ENCODE results near the gene ZDHHC8. TPM values are rescaled to one million over a fixed set of nuclear protein-coding genes. Genes with fewer than 3 reads are reported as not detected.

The ZDHHC8 gene
- total RNA-seq, 1 experiment from 2014 or later: 39.9 TPM

DNA sequence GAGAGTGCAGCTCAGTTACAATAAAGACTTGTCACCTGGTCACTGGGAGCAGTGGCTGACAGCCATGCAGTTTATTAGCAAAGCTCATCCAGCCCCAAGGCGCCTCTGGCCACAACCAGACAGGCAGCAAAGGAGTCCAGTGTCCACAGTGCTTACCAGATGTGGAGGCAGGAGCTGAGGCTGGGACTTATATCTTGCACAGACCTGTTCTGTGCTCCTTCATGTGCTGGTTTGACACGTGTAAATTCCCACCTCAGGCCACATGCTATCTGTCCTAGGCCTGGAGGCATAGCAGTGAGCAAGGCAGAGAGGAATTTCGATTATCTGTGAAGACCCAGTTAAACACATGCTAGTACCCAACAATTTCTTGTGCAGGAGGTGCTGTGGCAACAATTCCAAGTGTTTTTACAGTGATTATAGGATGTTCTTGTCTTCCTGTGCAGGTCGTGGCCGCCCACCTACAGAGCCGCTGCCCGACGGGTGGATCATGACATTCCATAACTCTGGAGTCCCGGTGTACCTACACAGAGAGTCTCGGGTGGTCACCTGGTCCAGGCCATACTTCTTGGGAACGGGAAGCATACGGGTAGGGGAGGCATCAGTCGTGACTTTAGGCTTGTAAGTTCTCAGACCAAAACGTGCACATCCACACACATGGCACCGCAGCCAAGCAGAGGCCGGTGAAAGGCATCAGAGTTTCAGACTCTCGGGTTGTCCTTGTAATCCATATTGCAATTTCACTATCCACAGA lies 42.2 kb upstream of the ZDHHC8 start:
- intact Hi-C loops (cut with micrococcal nuclease; ENCODE audit: unreplicated experiment): no loop called here
- Histone ChIP-seq H3K9me3 (no peaks in the 10 kb centered on the region), H3K36me3 (ENCODE audit: control insufficient read depth, insufficient read depth, low read length) (peaks cover 10% of the 10 kb centered on the region), H3K4me1 (no peaks in the 10 kb centered on the region; the same call in 1 of the 2 replicates), H3K4me3 (ENCODE audit: low read depth, low read length) (no peak overlapping the region), H3K27me3 (replicated peaks; ENCODE audit: control insufficient read depth, insufficient read depth, low read length) (no peaks in the 10 kb centered on the region)
- no peaks in the 10 kb centered on the region for H3K4me1 Mint-ChIP-seq (ENCODE audit: low read depth, unreplicated experiment)
- CTCF ChIA-PET: no interaction called here
- TF ChIP-seq, protein P1, sequence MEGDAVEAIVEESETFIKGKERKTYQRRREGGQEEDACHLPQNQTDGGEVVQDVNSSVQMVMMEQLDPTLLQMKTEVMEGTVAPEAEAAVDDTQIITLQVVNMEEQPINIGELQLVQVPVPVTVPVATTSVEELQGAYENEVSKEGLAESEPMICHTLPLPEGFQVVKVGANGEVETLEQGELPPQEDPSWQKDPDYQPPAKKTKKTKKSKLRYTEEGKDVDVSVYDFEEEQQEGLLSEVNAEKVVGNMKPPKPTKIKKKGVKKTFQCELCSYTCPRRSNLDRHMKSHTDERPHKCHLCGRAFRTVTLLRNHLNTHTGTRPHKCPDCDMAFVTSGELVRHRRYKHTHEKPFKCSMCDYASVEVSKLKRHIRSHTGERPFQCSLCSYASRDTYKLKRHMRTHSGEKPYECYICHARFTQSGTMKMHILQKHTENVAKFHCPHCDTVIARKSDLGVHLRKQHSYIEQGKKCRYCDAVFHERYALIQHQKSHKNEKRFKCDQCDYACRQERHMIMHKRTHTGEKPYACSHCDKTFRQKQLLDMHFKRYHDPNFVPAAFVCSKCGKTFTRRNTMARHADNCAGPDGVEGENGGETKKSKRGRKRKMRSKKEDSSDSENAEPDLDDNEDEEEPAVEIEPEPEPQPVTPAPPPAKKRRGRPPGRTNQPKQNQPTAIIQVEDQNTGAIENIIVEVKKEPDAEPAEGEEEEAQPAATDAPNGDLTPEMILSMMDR (IDR thresholded peaks at IDR 0.05; ENCODE audit: insufficient read depth in 1 of 2, low read depth in 1 of 2, low read length in 1 of 2, severe bottlenecking in 1 of 2, unreplicated experiment in 1 of 2): no peak
- H3K27me3 Mint-ChIP-seq (ENCODE audit: insufficient read depth, unreplicated experiment): no peaks in the 10 kb centered on the region
- no TSS peak for BruUV-seq (replicated peaks)
- no peaks in the 10 kb centered on the region for H3K9me3 Mint-ChIP-seq (ENCODE audit: unreplicated experiment)
- H3K4me3 Mint-ChIP-seq (ENCODE audit: unreplicated experiment): no peak overlapping the region
- no peak overlapping the region for H3K27ac Mint-ChIP-seq (ENCODE audit: unreplicated experiment)
- no peak for DNase-seq
- peaks cover 99% of the 10 kb centered on the region for H3K36me3 Mint-ChIP-seq (ENCODE audit: insufficient read depth, unreplicated experiment)
- POLR2A ChIA-PET: no interaction called here

DNA sequence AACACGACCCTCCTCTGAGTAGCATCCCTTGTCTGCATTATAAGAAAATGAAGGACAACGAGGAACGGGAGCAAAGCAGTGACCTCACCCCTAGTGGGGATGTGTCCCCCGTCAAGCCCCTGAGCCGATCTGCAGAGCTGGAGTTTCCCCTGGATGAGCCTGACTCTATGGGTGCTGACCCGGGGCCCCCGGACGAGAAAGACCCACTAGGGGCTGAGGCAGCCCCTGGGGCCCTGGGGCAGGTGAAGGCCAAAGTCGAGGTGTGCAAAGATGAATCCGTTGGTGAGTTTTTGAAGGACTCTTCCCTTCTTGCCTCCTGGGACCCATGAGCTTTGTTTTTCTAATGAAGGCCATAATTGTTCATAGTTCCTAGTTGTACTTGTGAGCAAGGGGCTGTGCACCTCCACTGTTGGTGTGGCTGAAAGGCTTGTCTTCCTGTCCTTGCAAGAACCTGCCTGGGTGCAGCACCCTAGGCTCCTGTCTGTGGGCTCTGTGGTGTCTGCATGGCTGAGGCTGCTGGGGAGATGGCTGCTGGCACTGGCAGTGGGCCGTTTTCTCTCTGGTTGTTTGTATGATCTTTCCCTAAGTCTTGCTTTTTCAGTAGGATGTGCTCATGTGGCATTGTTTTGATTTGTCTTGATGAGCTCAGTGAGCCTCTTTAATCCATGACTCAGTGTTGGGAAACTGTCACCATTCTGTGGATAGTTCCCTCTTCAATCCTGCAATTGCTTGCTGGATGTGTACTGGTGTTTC lies 41.5 kb upstream of the ZDHHC8 start:
- Histone ChIP-seq H3K4me3 (ENCODE audit: low read depth, low read length) (no peak overlapping the region), H3K36me3 (ENCODE audit: control insufficient read depth, insufficient read depth, low read length) (peaks cover 10% of the 10 kb centered on the region), H3K9me3 (no peaks in the 10 kb centered on the region), H3K4me1 (no peaks in the 10 kb centered on the region; the same call in 1 of the 2 replicates), H3K27me3 (replicated peaks; ENCODE audit: control insufficient read depth, insufficient read depth, low read length) (no peaks in the 10 kb centered on the region)
- intact Hi-C loops (cut with micrococcal nuclease; ENCODE audit: unreplicated experiment): no loop called here
- CTCF ChIA-PET: interaction anchor here (0.6 kb wide), 1 partner anchor 222 kb away, joined by 6 read pairs; no protein-coding TSS in a partner anchor
- H3K27me3 Mint-ChIP-seq (ENCODE audit: insufficient read depth, unreplicated experiment): no peaks in the 10 kb centered on the region
- H3K27ac Mint-ChIP-seq (ENCODE audit: unreplicated experiment): no peak overlapping the region
- POLR2A ChIA-PET: no interaction called here
- no TSS peak for BruUV-seq (replicated peaks)
- H3K36me3 Mint-ChIP-seq (ENCODE audit: insufficient read depth, unreplicated experiment): peaks cover 100% of the 10 kb centered on the region
- no peak overlapping the region for H3K4me3 Mint-ChIP-seq (ENCODE audit: unreplicated experiment)
- H3K4me1 Mint-ChIP-seq (ENCODE audit: low read depth, unreplicated experiment): no peaks in the 10 kb centered on the region
- no peak for DNase-seq
- no peaks in the 10 kb centered on the region for H3K9me3 Mint-ChIP-seq (ENCODE audit: unreplicated experiment)
- TF ChIP-seq, protein P1 (IDR thresholded peaks at IDR 0.05; ENCODE audit: insufficient read depth in 1 of 2, low read depth in 1 of 2, low read length in 1 of 2, severe bottlenecking in 1 of 2, unreplicated experiment in 1 of 2): no peak

DNA sequence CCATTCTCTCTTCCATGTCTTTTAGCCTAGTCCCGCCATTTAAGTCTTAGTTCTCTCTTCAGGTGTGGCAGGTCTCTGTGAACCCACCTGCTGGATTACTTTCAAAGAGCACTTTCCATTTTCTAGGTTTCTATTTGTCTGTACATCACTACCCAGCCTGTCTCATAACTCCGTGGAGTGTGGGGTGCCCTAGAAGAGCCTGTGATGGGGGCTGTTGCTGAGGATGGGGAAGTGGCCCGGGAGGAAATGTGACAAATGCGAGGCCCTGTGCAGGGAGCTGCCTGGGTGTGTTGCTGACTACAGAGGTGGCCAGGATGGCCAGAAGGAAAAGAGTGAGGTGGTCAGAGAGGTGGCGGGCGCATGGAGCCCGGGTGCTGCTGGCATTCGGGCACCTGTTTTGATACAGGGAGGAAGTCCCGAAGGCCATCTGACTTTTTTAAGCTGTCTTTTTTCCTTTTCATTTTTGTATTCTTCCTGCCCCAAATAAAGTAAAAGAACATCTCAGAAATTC lies 40.8 kb upstream of the ZDHHC8 start:
- Mint-ChIP-seq H3K4me1 (ENCODE audit: low read depth, unreplicated experiment) (no peaks in the 10 kb centered on the region), H3K27me3 (ENCODE audit: insufficient read depth, unreplicated experiment) (no peaks in the 10 kb centered on the region), H3K36me3 (ENCODE audit: insufficient read depth, unreplicated experiment) (peaks cover 100% of the 10 kb centered on the region), H3K27ac (ENCODE audit: unreplicated experiment) (no peak overlapping the region), H3K9me3 (ENCODE audit: unreplicated experiment) (no peaks in the 10 kb centered on the region), H3K4me3 (ENCODE audit: unreplicated experiment) (no peak overlapping the region)
- ChIA-PET POLR2A (no interaction called here), CTCF (interaction anchor here (0.6 kb wide), 1 partner anchor 223 kb away, joined by 6 read pairs; no protein-coding TSS in a partner anchor)
- H3K27me3 ChIP-seq (replicated peaks; ENCODE audit: control insufficient read depth, insufficient read depth, low read length): no peaks in the 10 kb centered on the region
- H3K4me1 ChIP-seq: no peaks in the 10 kb centered on the region
- H3K36me3 ChIP-seq (ENCODE audit: control insufficient read depth, insufficient read depth, low read length): peaks cover 11% of the 10 kb centered on the region
- TF ChIP-seq, protein P1 (IDR thresholded peaks at IDR 0.05; ENCODE audit: insufficient read depth in 1 of 2, low read depth in 1 of 2, low read length in 1 of 2, severe bottlenecking in 1 of 2, unreplicated experiment in 1 of 2): no peak
- no peaks in the 10 kb centered on the region for H3K9me3 ChIP-seq
- intact Hi-C loops (cut with micrococcal nuclease; ENCODE audit: unreplicated experiment): no loop called here
- BruUV-seq (replicated peaks): no TSS peak
- DNase-seq: no peak
- no peak overlapping the region for H3K4me3 ChIP-seq (ENCODE audit: low read depth, low read length)

Data from Caco-2 (cell line).